NT2/D1 (cell line): ENCODE measurements around the gene ARID2.

Experiments used
- SUZ12 ChIP-seq: IDR thresholded peaks from 2 replicates; pipeline ENCODE4 v1.6.1; 2011; ENCODE audit not compliant: insufficient read length, insufficient read depth; ENCODE audit errors: extremely low read depth
- YY1 ChIP-seq: IDR thresholded peaks from 2 replicates; pipeline ENCODE4 v1.6.1; 2011; ENCODE audit not compliant: insufficient read length, insufficient read depth
- ZNF274 ChIP-seq: IDR thresholded peaks from 2 replicates; pipeline ENCODE4 v1.6.1; 2011; ENCODE audit warnings: mild to moderate bottlenecking, low read depth, low read length

GRCh38 chr12:45732936-45733335, 3.4 kb downstream of the ARID2 start:
- TF ChIP-seq ZNF274, result no peak
- TF ChIP-seq YY1, result no peak
- TF ChIP-seq SUZ12, result no peak
